ENCODE measurements around the gene GNB1L. TPM values are rescaled to one million over a fixed set of nuclear protein-coding genes. Genes with fewer than 3 reads are reported as not detected.

The GNB1L gene
- total RNA-seq, 1 experiment from 2014 or later = 17.9 TPM

DNA sequence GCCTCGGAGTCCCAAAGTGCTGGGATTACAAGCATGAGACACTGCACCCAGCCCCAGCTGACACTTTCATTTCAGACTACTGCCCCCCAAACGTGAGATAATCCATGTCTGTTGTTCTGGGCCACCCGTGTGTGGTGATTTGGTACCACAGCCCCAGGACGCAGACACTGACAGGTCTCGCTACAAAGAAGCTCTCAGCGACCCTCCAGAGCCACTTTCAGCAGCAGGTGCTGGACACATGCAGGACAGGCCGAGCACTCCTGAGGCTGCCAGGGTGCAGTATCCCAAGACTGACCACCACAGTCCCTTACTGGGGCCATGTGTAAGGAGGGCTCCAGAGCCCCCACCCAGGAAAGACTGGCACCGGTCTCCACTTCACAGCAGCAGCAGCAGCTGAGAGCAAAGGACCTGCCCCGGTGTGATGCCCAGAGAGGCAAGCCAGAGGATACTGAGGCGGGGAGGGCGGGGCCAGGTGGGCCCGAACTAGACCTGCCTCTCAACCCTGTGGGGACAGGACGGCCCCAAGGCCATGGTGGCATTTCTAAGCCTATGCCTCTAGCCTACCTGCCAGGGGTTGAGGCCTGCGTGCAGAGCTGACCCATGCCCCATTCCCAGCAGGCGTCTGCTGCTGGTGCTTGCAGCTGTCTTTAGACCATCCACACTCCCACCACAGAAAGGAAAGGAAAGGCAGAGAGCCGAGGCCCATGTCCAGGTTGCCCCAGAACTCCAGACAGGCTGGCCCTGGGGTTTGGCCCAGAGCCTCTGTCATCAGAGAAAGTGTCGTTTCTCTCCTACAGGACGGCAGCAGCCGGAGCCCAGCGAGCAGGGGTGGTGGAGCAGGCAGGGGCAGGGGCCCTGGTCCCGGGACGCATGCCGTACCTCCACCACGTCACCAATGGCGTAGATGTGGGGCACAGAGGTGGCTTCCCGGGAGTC is 28.0 kb upstream of the GNB1L start:
- DNase-seq (ENCODE audit: low spot score) = no peak
- CTCF ChIA-PET = no interaction called here
- Histone ChIP-seq H3K4me3 (ENCODE audit: low read depth, low read length, poor library complexity, severe bottlenecking) (no peak overlapping the region), H3K36me3 (ENCODE audit: insufficient read depth, low read length, poor library complexity, severe bottlenecking) (no peaks in the 10 kb centered on the region), H3K9me3 (ENCODE audit: low read depth, low read length, poor library complexity, severe bottlenecking) (no peaks in the 10 kb centered on the region), H3K4me1 (ENCODE audit: insufficient read depth, low read length, poor library complexity, severe bottlenecking) (peaks cover 54% of the 10 kb centered on the region), H3K27ac (ENCODE audit: low read depth, low read length, poor library complexity, severe bottlenecking) (peak overlapping the region; percentile 86), H3K27me3 (replicated peaks; ENCODE audit: insufficient read depth, low read depth, low read length, poor library complexity) (no peaks in the 10 kb centered on the region)
- no TSS peak for BruUV-seq (replicated peaks)
- TF ChIP-seq EZH2 (IDR thresholded peaks at IDR 0.05; ENCODE audit: borderline replicate concordance, low read depth, low read length, poor library complexity, severe bottlenecking) = no peak
- TF ChIP-seq CTCF (conservative IDR thresholded peaks at IDR 0.05; ENCODE audit: low read depth, low read length) = no peak
- intact Hi-C loops (cut with micrococcal nuclease; ENCODE audit: unreplicated experiment) = no loop called here
- POLR2A ChIA-PET (ENCODE audit: low non-redundant PET) = no interaction called here

DNA sequence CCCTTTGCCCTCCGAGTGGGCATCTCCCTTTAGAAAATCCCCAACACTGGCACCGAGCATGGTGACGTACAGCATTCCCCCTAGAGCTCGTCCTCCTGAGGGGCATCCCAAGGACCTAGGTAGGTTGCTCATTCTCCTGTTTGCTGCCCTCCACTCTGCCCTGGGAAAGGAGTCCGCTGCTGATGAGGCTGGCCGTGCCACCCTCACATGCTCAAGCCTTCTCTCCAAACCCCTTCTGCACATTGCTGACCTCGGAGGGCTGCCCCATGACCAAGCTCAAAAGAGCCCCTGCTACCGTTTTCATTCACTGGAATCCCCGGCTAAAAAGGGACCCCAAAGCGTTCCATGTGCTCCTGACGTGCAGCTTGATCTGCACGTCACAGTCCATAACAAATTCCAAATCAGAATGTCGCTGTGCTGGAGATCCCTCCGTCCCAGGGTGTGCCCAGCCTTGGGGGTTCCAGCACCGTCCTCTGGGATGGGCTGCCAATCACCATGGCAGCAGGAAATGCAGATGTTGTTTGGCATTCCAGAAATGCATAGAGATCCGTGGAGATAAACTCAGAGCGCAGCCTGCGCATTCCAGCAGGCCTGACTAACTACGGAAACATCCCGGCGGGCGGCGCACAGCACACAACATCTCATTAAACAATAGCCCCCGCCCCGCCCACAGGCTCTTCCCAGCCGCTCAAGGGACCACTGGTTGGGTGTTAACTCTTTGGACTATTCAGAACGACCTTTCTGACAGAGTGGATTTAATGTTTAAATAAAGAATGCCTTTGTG is 26.3 kb upstream of the GNB1L start:
- Histone ChIP-seq H3K4me1 (ENCODE audit: insufficient read depth, low read length, poor library complexity, severe bottlenecking) (peaks cover 37% of the 10 kb centered on the region), H3K9me3 (ENCODE audit: low read depth, low read length, poor library complexity, severe bottlenecking) (no peaks in the 10 kb centered on the region), H3K36me3 (ENCODE audit: insufficient read depth, low read length, poor library complexity, severe bottlenecking) (no peaks in the 10 kb centered on the region), H3K4me3 (ENCODE audit: low read depth, low read length, poor library complexity, severe bottlenecking) (peak overlapping the region; percentile 24), H3K27me3 (replicated peaks; ENCODE audit: insufficient read depth, low read depth, low read length, poor library complexity) (no peaks in the 10 kb centered on the region), H3K27ac (ENCODE audit: low read depth, low read length, poor library complexity, severe bottlenecking) (peak overlapping the region; percentile 86)
- intact Hi-C loops (cut with micrococcal nuclease; ENCODE audit: unreplicated experiment) = no loop called here
- ChIA-PET CTCF (interaction anchor here (0.6 to 0.7 kb wide), 2 partner anchors 22 to 29 kb away, joined by 3 to 9 read pairs; no protein-coding TSS in a partner anchor), POLR2A (ENCODE audit: low non-redundant PET) (no interaction called here)
- TF ChIP-seq EZH2 (IDR thresholded peaks at IDR 0.05; ENCODE audit: borderline replicate concordance, low read depth, low read length, poor library complexity, severe bottlenecking) (no peak), CTCF (conservative IDR thresholded peaks at IDR 0.05; ENCODE audit: low read depth, low read length) (no peak)
- peak; percentile 97 for DNase-seq (ENCODE audit: low spot score)
- BruUV-seq (replicated peaks) = TSS peak; percentile 58

GRCh38 chr22:19879992-19880785 is 25.5 kb upstream of the GNB1L start:
- ChIA-PET POLR2A (ENCODE audit: low non-redundant PET) (no interaction called here), CTCF (interaction anchor here (0.6 to 0.7 kb wide), 2 partner anchors 22 to 30 kb away, joined by 3 to 9 read pairs; no protein-coding TSS in a partner anchor)
- Histone ChIP-seq H3K9me3 (ENCODE audit: low read depth, low read length, poor library complexity, severe bottlenecking) (no peaks in the 10 kb centered on the region), H3K36me3 (ENCODE audit: insufficient read depth, low read length, poor library complexity, severe bottlenecking) (no peaks in the 10 kb centered on the region), H3K4me3 (ENCODE audit: low read depth, low read length, poor library complexity, severe bottlenecking) (peak overlapping the region; percentile 24), H3K27me3 (replicated peaks; ENCODE audit: insufficient read depth, low read depth, low read length, poor library complexity) (no peaks in the 10 kb centered on the region), H3K4me1 (ENCODE audit: insufficient read depth, low read length, poor library complexity, severe bottlenecking) (peaks cover 34% of the 10 kb centered on the region), H3K27ac (ENCODE audit: low read depth, low read length, poor library complexity, severe bottlenecking) (peak overlapping the region; percentile 86)
- no peak for DNase-seq (ENCODE audit: low spot score)
- intact Hi-C loops (cut with micrococcal nuclease; ENCODE audit: unreplicated experiment) = no loop called here
- TF ChIP-seq EZH2 (IDR thresholded peaks at IDR 0.05; ENCODE audit: borderline replicate concordance, low read depth, low read length, poor library complexity, severe bottlenecking) (no peak), CTCF (conservative IDR thresholded peaks at IDR 0.05; ENCODE audit: low read depth, low read length) (no peak)
- no TSS peak for BruUV-seq (replicated peaks)

Measured in A673 (cell line).